MM.1S (cell line): Measurements from ENCODE around the gene POLR3E.

Source experiments
- DNase-seq: peaks from one replicate; pipeline ENCODE4 v3.0.0-alpha.2; 2015
- H2AFZ ChIP-seq: fragments of 300-600 bp; sonication (generic); 2 replicates; pipeline ENCODE4 v1.6.0; 2016; ENCODE audit warnings: antibody characterized with exemption, low read length
- H3F3A ChIP-seq: fragments of 300-600 bp; sonication (generic); 2 replicates; pipeline ENCODE4 v1.6.1; 2016; ENCODE audit warnings: mild to moderate bottlenecking, antibody characterized with exemption, low read length, moderate library complexity, mixed read lengths; ENCODE audit not compliant: insufficient read depth
- H3K27ac ChIP-seq: fragments of 300-600 bp; sonication (generic); 2 replicates; pipeline ENCODE4 v1.5.1; 2016; ENCODE audit warnings: mild to moderate bottlenecking, low read length
- H3K27me3 ChIP-seq: fragments of 300-600 bp; sonication (generic); replicated peaks from 2 replicates; pipeline ENCODE4 v1.6.0; 2016; ENCODE audit warnings: low read length; ENCODE audit not compliant: insufficient read depth
- H3K36me3 ChIP-seq: fragments of 300-600 bp; sonication (generic); replicated peaks from 2 replicates; pipeline ENCODE4 v1.6.1; 2016; ENCODE audit warnings: mild to moderate bottlenecking, low read length, mixed read lengths; ENCODE audit not compliant: insufficient read depth
- H3K4me1 ChIP-seq: fragments of 300-600 bp; sonication (generic); 2 replicates; pipeline ENCODE4 v1.6.1; 2016; ENCODE audit warnings: low read length, mixed read lengths
- H3K4me2 ChIP-seq: fragments of 300-600 bp; sonication (generic); 2 replicates; pipeline ENCODE4 v1.6.0; 2016; ENCODE audit warnings: low read depth, low read length
- H3K4me3 ChIP-seq: fragments of 300-600 bp; sonication (generic); 2 replicates; pipeline ENCODE4 v1.5.1; 2016; ENCODE audit warnings: low read length, mixed read lengths
- H3K79me2 ChIP-seq: fragments of 300-600 bp; sonication (generic); 2 replicates; pipeline ENCODE4 v1.6.1; 2016; ENCODE audit warnings: mixed run types, low read length, mixed read lengths
- H3K9ac ChIP-seq: fragments of 300-600 bp; sonication (generic); 2 replicates; pipeline ENCODE4 v1.6.1; 2016; ENCODE audit warnings: low read length, mixed read lengths
- H3K9me2 ChIP-seq: fragments of 300-600 bp; sonication (generic); replicated peaks from 2 replicates; pipeline ENCODE4 v1.6.1; 2016; ENCODE audit warnings: mild to moderate bottlenecking, low read length, mixed read lengths; ENCODE audit not compliant: insufficient read depth
- H3K9me3 ChIP-seq: fragments of 300-600 bp; sonication (generic); replicated peaks from 2 replicates; pipeline ENCODE4 v1.6.1; 2016; ENCODE audit warnings: mild to moderate bottlenecking, low read length, mixed read lengths; ENCODE audit not compliant: insufficient read depth
- H4K20me1 ChIP-seq: fragments of 300-600 bp; sonication (generic); 2 replicates; pipeline ENCODE4 v1.6.1; 2016; ENCODE audit warnings: mild to moderate bottlenecking, low read length, moderate library complexity, mixed read lengths; ENCODE audit not compliant: insufficient read depth
- EZH2 ChIP-seq: fragments of 300-600 bp; sonication (generic); optimal IDR thresholded peaks from 2 replicates; pipeline ENCODE3; 2017; ENCODE audit warnings: low read depth, mild to moderate bottlenecking, antibody characterized with exemption, low read length, mixed read lengths
- EZH2phosphoT487 ChIP-seq: fragments of 300-600 bp; sonication (generic); IDR thresholded peaks from 2 replicates; pipeline ENCODE4 v1.6.1; 2018; ENCODE audit warnings: antibody characterized with exemption, low read length
- TF ChIP-seq, protein P1 (sequence below): fragments of 300-600 bp; sonication (generic); IDR thresholded peaks from 2 replicates; pipeline ENCODE4 v1.5.1; 2016; ENCODE audit warnings: antibody characterized with exemption, low read length, mixed read lengths

The POLR3E gene

DNA sequence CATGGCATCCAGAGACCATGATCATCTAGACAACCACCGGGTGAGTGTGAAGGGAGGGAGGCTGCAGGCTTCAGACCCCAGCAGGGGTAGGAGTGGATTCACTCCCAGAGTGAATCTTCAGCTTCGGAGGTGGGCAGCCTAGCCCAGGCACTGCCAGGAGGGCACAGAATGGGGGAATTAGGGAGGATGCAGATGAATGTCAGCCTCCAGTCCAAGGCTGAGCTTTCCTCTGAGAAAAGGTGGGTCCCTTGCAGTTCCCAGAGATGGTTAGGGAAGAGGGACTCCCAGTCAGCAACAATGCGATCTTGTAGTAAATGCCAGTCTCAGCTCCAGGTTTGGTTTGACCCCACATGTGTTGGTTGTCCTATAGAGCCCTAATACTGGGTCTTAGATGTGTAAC lies 36.7 kb upstream of the POLR3E start:
- TF ChIP-seq EZH2phosphoT487: no peak
- TF ChIP-seq EZH2: no peak
- TF ChIP-seq, protein P1, sequence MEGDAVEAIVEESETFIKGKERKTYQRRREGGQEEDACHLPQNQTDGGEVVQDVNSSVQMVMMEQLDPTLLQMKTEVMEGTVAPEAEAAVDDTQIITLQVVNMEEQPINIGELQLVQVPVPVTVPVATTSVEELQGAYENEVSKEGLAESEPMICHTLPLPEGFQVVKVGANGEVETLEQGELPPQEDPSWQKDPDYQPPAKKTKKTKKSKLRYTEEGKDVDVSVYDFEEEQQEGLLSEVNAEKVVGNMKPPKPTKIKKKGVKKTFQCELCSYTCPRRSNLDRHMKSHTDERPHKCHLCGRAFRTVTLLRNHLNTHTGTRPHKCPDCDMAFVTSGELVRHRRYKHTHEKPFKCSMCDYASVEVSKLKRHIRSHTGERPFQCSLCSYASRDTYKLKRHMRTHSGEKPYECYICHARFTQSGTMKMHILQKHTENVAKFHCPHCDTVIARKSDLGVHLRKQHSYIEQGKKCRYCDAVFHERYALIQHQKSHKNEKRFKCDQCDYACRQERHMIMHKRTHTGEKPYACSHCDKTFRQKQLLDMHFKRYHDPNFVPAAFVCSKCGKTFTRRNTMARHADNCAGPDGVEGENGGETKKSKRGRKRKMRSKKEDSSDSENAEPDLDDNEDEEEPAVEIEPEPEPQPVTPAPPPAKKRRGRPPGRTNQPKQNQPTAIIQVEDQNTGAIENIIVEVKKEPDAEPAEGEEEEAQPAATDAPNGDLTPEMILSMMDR: no peak
- Histone ChIP-seq H3K9ac (no peak overlapping the region), H2AFZ (no peak overlapping the region), H3K4me2 (no peak overlapping the region), H3F3A (no peaks in the 10 kb centered on the region), H3K9me2 (no peaks in the 10 kb centered on the region), H3K4me1 (no peaks in the 10 kb centered on the region), H3K79me2 (no peaks in the 10 kb centered on the region), H3K9me3 (no peaks in the 10 kb centered on the region), H4K20me1 (no peaks in the 10 kb centered on the region), H3K36me3 (no peaks in the 10 kb centered on the region), H3K4me3 (no peak overlapping the region), H3K27ac (no peak overlapping the region), H3K27me3 (no peaks in the 10 kb centered on the region)
- no peak for DNase-seq

DNA sequence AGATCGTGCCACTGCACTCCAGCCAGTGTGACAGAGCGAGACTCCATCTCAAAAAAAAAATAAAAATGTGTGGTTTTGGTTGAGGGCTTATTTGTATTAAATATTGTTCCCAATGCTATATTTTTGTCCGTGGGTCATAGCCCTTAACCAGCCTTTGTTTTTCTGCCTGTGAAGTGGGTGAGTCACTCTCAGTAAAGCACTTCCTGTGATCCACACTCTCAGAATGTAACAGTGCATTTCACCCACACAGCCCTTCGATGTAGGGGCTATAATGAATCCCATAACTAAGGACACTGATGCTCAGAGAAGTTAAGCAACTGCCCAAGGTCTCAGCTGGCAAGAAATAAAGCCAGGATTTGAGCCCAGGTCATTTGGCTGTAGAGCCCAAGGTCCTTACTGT lies 34.7 kb upstream of the POLR3E start:
- Histone ChIP-seq H3K4me2 (no peak overlapping the region), H3K9ac (no peak overlapping the region), H3K27me3 (no peaks in the 10 kb centered on the region), H3K9me3 (no peaks in the 10 kb centered on the region), H3K27ac (no peak overlapping the region), H4K20me1 (no peaks in the 10 kb centered on the region), H3K9me2 (no peaks in the 10 kb centered on the region), H3F3A (no peaks in the 10 kb centered on the region), H3K79me2 (no peaks in the 10 kb centered on the region), H3K36me3 (no peaks in the 10 kb centered on the region), H2AFZ (no peak overlapping the region), H3K4me1 (no peaks in the 10 kb centered on the region), H3K4me3 (no peak overlapping the region)
- TF ChIP-seq, protein P1: no peak
- TF ChIP-seq EZH2: no peak
- no peak for TF ChIP-seq EZH2phosphoT487
- no peak for DNase-seq

DNA sequence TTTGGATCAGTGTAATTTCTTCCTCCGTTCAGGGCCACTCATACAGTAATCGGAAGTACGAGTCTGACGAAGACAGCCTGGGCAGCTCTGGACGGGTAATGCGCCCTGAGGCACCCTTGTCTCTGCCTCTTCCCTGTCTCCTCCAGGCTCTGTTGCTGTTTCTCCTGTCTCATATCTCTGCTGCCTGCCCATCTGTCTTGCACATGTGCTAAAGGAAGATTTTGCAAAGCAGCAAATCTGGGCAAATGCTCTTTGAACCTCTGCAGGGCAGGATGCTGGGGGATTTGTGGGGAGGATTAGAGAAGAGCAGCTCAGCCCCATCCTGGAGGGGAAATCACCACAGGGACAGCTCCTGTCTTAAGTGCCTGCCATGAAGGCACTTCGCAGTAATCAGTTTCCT lies 32.4 kb upstream of the POLR3E start:
- H3F3A ChIP-seq: no peaks in the 10 kb centered on the region
- DNase-seq: no peak
- H3K9me3 ChIP-seq: no peaks in the 10 kb centered on the region
- H4K20me1 ChIP-seq: no peaks in the 10 kb centered on the region
- no peaks in the 10 kb centered on the region for H3K4me1 ChIP-seq
- H2AFZ ChIP-seq: no peak overlapping the region
- no peak overlapping the region for H3K27ac ChIP-seq
- no peaks in the 10 kb centered on the region for H3K79me2 ChIP-seq
- H3K4me2 ChIP-seq: no peak overlapping the region
- H3K9me2 ChIP-seq: no peaks in the 10 kb centered on the region
- H3K36me3 ChIP-seq: no peaks in the 10 kb centered on the region
- H3K9ac ChIP-seq: no peak overlapping the region
- no peaks in the 10 kb centered on the region for H3K27me3 ChIP-seq
- TF ChIP-seq, protein P1: no peak
- TF ChIP-seq EZH2 (no peak), EZH2phosphoT487 (no peak)
- no peak overlapping the region for H3K4me3 ChIP-seq

DNA sequence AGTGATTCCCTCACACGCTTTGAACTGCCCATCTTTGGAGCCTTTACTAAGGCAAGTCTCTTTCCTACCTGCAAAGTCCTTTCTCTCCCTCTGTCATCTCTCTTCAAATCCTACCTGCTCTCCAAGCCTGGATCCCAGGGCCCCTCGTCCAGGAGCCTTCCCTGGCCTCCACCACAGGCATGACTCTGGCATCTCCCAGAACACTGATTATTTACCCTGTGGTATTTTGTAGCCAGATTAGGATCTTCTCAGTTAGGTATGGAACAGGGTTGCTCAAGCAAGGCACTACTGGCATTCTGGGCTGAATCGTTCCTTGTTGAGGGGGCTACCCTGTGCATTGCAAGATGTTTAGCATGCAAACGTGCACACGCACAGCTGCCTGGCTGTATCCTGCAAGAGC lies 31.9 kb upstream of the POLR3E start:
- Histone ChIP-seq H2AFZ (no peak overlapping the region), H3K27me3 (no peaks in the 10 kb centered on the region), H3K4me1 (no peaks in the 10 kb centered on the region), H3K9me2 (no peaks in the 10 kb centered on the region), H3K4me3 (no peak overlapping the region), H3K79me2 (no peaks in the 10 kb centered on the region), H3K27ac (no peak overlapping the region), H4K20me1 (no peaks in the 10 kb centered on the region), H3K4me2 (no peak overlapping the region), H3K9me3 (no peaks in the 10 kb centered on the region), H3K9ac (no peak overlapping the region), H3F3A (no peaks in the 10 kb centered on the region), H3K36me3 (no peaks in the 10 kb centered on the region)
- TF ChIP-seq EZH2phosphoT487 (no peak), EZH2 (no peak)
- TF ChIP-seq, protein P1: no peak
- no peak for DNase-seq
